ENCODE measurements around the gene CREB1. TPM values are rescaled to one million over a fixed set of nuclear protein-coding genes. Genes with fewer than 3 reads are reported as not detected.

CREB1 gene
- polyA plus RNA-seq, 1 experiment: 38.3 TPM

GRCh38 chr2:207571370-207571769 is 41.6 kb downstream of the CREB1 start:
- H3K27ac ChIP-seq (ENCODE audit: low read depth, low read length): no peak overlapping the region
- no peaks in the 10 kb centered on the region for H3K27me3 ChIP-seq (ENCODE audit: control insufficient read depth, insufficient read depth, low read length)
- POLR2A ChIA-PET: interaction anchor here (0.6 kb wide), 1 partner anchor 41 kb away, joined by 8 read pairs; no protein-coding TSS in a partner anchor
- CTCF ChIA-PET: interaction anchor here (0.7 to 1.5 kb wide), 2 partner anchors 470 to 768 kb away, joined by 4 to 7 read pairs; no protein-coding TSS in a partner anchor
- no peak for DNase-seq (ENCODE audit: low read depth, low spot score)
- no peak overlapping the region for H3K4me3 ChIP-seq (ENCODE audit: low read depth, low read length)
- H3K9me3 ChIP-seq (ENCODE audit: control insufficient read depth, insufficient read depth, low read length): no peaks in the 10 kb centered on the region
- no peak for TF ChIP-seq CTCF (IDR thresholded peaks at IDR 0.05; ENCODE audit: low read depth, low read length)

- no peak for TF ChIP-seq CTCF (IDR thresholded peaks at IDR 0.05; ENCODE audit: low read depth, low read length)
- ChIA-PET CTCF (no interaction called here), POLR2A (no interaction called here)
These were observed 55.2 kb downstream of the CREB1 start for GRCh38 chr2:207584952-207585351.

DNA sequence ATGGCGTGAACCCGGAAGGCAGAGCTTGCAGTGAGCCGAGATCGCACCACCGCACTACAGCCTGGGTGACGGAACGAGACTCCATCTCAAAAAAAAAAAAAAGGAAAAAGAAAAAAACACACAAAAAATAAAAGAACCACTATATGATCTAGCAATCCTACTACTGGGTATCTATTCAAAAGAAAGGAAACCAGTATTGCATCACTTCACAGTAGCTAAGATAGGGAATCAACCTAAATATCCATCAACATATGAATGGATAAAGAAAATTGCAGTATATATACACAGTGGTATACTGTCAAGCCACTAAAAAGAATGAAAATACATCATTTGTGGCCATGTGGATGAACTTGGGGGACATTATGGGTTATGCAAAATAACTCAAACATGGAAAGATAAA is 57.5 kb downstream of the CREB1 start:
- TF ChIP-seq CTCF (IDR thresholded peaks at IDR 0.05; ENCODE audit: low read depth, low read length): no peak
- Histone ChIP-seq H3K9me3 (ENCODE audit: control insufficient read depth, insufficient read depth, low read length) (peaks cover 8% of the 10 kb centered on the region), H3K27ac (ENCODE audit: low read depth, low read length) (no peak overlapping the region), H3K27me3 (ENCODE audit: control insufficient read depth, insufficient read depth, low read length) (no peaks in the 10 kb centered on the region), H3K4me3 (ENCODE audit: low read depth, low read length) (no peak overlapping the region)
- POLR2A ChIA-PET: no interaction called here
- CTCF ChIA-PET: no interaction called here
- DNase-seq (ENCODE audit: low read depth, low spot score): no peak

More at GRCh38 chr2:207584952-207585351, 55.2 kb downstream of the CREB1 start:
- Histone ChIP-seq H3K9me3 (ENCODE audit: control insufficient read depth, insufficient read depth, low read length) (no peaks in the 10 kb centered on the region), H3K27me3 (ENCODE audit: control insufficient read depth, insufficient read depth, low read length) (no peaks in the 10 kb centered on the region), H3K27ac (ENCODE audit: low read depth, low read length) (no peak overlapping the region), H3K4me3 (ENCODE audit: low read depth, low read length) (no peak overlapping the region)
- DNase-seq (ENCODE audit: low read depth, low spot score): no peak

DNA sequence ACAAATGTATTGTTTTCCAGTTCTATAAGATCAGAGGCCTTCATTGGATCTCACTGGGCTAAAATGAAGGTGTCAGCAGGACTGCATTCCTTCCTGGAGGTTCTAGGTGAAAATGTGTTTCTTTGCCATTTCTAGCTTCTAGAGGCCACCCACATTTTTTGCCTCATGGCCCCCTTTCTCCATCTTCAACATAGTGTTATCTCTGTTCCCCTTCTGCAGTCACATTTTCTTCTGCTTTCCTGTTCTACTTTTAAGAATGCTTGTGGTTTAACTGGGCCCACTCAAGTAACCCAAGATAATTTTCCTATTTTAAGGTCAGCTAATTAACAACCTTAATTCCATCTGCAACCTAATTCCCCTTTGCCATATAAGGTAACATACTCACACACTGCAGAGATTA is 59.4 kb downstream of the CREB1 start:
- H3K4me3 ChIP-seq (ENCODE audit: low read depth, low read length): no peak overlapping the region
- no peak for TF ChIP-seq CTCF (IDR thresholded peaks at IDR 0.05; ENCODE audit: low read depth, low read length)
- POLR2A ChIA-PET: interaction anchor here (0.6 kb wide), 1 partner anchor 41 kb away, joined by 6 read pairs; no protein-coding TSS in a partner anchor
- H3K27me3 ChIP-seq (ENCODE audit: control insufficient read depth, insufficient read depth, low read length): no peaks in the 10 kb centered on the region
- no peak overlapping the region for H3K27ac ChIP-seq (ENCODE audit: low read depth, low read length)
- CTCF ChIA-PET: interaction anchor here (0.6 kb wide), 1 partner anchor 334 kb away, joined by 3 read pairs; no protein-coding TSS in a partner anchor
- no peak for DNase-seq (ENCODE audit: low read depth, low spot score)
- peaks cover 8% of the 10 kb centered on the region for H3K9me3 ChIP-seq (ENCODE audit: control insufficient read depth, insufficient read depth, low read length)

- Histone ChIP-seq H3K9me3 (ENCODE audit: control insufficient read depth, insufficient read depth, low read length) (peaks cover 8% of the 10 kb centered on the region), H3K27ac (ENCODE audit: low read depth, low read length) (no peak overlapping the region), H3K4me3 (ENCODE audit: low read depth, low read length) (no peak overlapping the region), H3K27me3 (ENCODE audit: control insufficient read depth, insufficient read depth, low read length) (no peaks in the 10 kb centered on the region)
- POLR2A ChIA-PET: no interaction called here
- CTCF ChIA-PET: no interaction called here
- DNase-seq (ENCODE audit: low read depth, low spot score): no peak
- no peak for TF ChIP-seq CTCF (IDR thresholded peaks at IDR 0.05; ENCODE audit: low read depth, low read length)
These were observed 63.5 kb downstream of the CREB1 start for GRCh38 chr2:207593277-207593676.
